ENCODE data around the gene ZNF746.
"Not testable (repeated sequence)": the region's sequence is repeated elsewhere in the genome, so short reads cannot be mapped to it uniquely, and the experiment has no call there.

The ZNF746 gene

GRCh38 chr7:149457766-149458165, 39.8 kb downstream of the ZNF746 start:
- DNase-seq, result no peak

- no peak for DNase-seq
Measured at GRCh38 chr7:149456506-149457421, 40.8 kb downstream of the ZNF746 start.

GRCh38 chr7:149455175-149455950, 42.2 kb downstream of the ZNF746 start:
- no peak for DNase-seq

- no peak for DNase-seq
Measured at GRCh38 chr7:149454750-149455149, 42.9 kb downstream of the ZNF746 start.

- no peak for DNase-seq
Measured at GRCh38 chr7:149454006-149454405, 43.6 kb downstream of the ZNF746 start.

GRCh38 chr7:149450821-149451220, 46.8 kb downstream of the ZNF746 start:
- DNase-seq, result no peak

- DNase-seq, result no peak
Measured at GRCh38 chr7:149449897-149450296, 47.7 kb downstream of the ZNF746 start.

- DNase-seq, result no peak
Measured at GRCh38 chr7:149448961-149449360, 48.6 kb downstream of the ZNF746 start.

- not testable (repeated sequence) for DNase-seq
Measured at GRCh38 chr7:149446026-149446425, 51.6 kb downstream of the ZNF746 start.

- no peak for DNase-seq
Measured at GRCh38 chr7:149444287-149444686, 53.3 kb downstream of the ZNF746 start.

- no peak for DNase-seq
Measured at GRCh38 chr7:149443523-149443922, 54.1 kb downstream of the ZNF746 start.

GRCh38 chr7:149442924-149443323, 54.7 kb downstream of the ZNF746 start:
- no peak for DNase-seq

GRCh38 chr7:149440222-149440621, 57.4 kb downstream of the ZNF746 start:
- no peak for DNase-seq

- no peak for DNase-seq
Measured at GRCh38 chr7:149436358-149436757, 61.3 kb downstream of the ZNF746 start.

GRCh38 chr7:149433124-149433523, 64.5 kb downstream of the ZNF746 start:
- no peak for DNase-seq

GRCh38 chr7:149432121-149432691, 65.4 kb downstream of the ZNF746 start:
- DNase-seq, result no peak

GRCh38 chr7:149431486-149432120, 66.0 kb downstream of the ZNF746 start:
- no peak for DNase-seq

GRCh38 chr7:149430192-149430591, 67.4 kb downstream of the ZNF746 start:
- DNase-seq, result no peak

- DNase-seq, result no peak
Measured at GRCh38 chr7:149427893-149428292, 69.7 kb downstream of the ZNF746 start.

GRCh38 chr7:149427096-149427680, 70.4 kb downstream of the ZNF746 start:
- DNase-seq, result no peak

- DNase-seq, result no peak
Measured at GRCh38 chr7:149423449-149424110, 74.0 kb downstream of the ZNF746 start.

- no peak for DNase-seq
Measured at GRCh38 chr7:149422914-149423301, 74.7 kb downstream of the ZNF746 start.

All from NCI-H2171 treated with DMSO at 0.1 percent for 48 hours (cell line).